ENCODE measurements around the gene LRRC75B. TPM values are rescaled to one million over a fixed set of nuclear protein-coding genes. Genes with fewer than 3 reads are reported as not detected.
A peak's percentile ranks its signal among the peaks of the same experiment; 100 is the strongest.
"Not testable (repeated sequence)": the region's sequence is repeated elsewhere in the genome, so short reads cannot be mapped to it uniquely, and the experiment has no call there.

The LRRC75B gene, protein sequence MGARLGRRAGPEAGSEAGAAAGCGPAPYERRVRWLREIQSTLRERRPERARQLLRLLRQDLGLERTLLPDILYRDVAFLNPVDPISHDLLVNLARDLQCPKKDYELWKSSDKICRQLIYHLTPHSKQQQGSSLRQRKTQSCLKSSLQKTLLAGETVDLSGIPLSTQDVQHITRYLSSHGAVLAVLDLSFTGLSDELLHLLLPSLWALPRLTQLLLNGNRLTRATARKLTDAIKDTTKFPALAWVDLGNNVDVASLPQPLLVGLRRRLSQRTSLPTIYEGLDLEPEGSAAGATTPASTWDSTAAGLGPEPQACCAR
- 1 to 10 TPM; 1.1 to 2.3 TPM for total RNA-seq

DNA sequence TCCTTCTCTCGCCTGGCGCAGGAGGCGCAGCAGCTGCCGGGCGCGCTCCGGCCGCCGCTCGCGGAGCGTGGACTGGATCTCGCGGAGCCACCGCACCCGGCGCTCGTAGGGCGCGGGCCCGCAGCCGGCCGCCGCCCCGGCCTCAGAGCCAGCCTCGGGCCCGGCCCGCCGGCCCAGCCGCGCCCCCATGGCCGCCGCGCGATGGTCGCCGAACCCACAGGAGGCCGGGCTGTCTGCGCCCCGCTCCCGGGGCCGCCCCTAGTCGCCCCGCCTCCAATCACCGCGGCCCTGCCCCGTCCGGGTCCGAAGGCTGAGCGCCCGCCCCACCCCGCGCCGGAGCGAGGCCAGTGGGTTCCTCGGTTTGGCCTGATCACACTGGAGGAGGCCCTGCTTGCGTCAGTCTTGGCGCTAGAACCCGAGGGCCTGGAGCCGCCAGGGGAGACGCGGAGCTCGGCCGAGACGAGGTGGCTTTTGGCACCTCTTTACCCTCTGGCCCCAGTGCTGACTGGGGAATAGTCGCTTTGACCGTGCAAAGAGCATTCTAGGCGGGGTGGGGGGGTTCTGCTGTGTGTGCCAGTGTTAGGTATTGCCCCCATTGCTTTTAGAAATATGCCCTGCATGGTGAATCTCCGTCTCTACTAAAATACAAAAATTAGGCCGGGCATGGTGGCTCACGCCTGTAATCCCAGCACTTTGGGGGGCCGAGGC, at the start of gene LRRC75B:
TSS of gene LRRC75B (minus strand) at position 223 of the 708 bp plus-strand sequence. CDS start at position 189, 34 bp downstream.
- peak; percentile 88 for ATAC-seq (replicated peaks)
- no peaks in the 10 kb centered on the region for H3K4me1 Mint-ChIP-seq
- H3K27me3 Mint-ChIP-seq = no peaks in the 10 kb centered on the region
- no peaks in the 10 kb centered on the region for H3K36me3 Mint-ChIP-seq (ENCODE audit: low read depth)
- peak within 1 kb of the TSS; percentile 74 for H3K4me3 Mint-ChIP-seq
- no peaks in the 10 kb centered on the region for H3K9me3 Mint-ChIP-seq
- no peak within 1 kb of the TSS for H3K27ac Mint-ChIP-seq

DNA sequence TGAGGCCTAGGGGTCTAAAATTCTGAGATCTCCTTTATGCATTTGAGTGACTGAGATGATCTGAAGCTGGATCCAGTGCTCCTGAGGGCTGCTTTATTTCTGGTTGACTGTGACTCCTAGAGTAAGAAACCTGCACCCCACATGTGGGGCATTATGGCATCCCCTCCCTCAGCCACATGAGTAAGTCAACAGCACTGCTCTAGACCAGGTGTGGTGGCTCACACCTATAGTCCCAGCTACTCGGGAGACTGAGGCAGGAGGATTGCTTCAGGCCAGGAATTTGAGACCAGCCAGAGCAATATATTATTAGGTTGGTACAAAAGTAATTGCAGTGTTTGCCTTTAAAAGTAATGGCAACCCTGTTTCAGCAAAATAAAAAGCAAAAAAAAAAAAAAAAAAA, 49.4 kb upstream of the LRRC75B start:
- not testable (repeated sequence) for H3K4me3 Mint-ChIP-seq; H3K4me1 Mint-ChIP-seq; H3K36me3 Mint-ChIP-seq (ENCODE audit: low read depth); H3K27ac Mint-ChIP-seq; ATAC-seq (replicated peaks); H3K9me3 Mint-ChIP-seq; H3K27me3 Mint-ChIP-seq

DNA sequence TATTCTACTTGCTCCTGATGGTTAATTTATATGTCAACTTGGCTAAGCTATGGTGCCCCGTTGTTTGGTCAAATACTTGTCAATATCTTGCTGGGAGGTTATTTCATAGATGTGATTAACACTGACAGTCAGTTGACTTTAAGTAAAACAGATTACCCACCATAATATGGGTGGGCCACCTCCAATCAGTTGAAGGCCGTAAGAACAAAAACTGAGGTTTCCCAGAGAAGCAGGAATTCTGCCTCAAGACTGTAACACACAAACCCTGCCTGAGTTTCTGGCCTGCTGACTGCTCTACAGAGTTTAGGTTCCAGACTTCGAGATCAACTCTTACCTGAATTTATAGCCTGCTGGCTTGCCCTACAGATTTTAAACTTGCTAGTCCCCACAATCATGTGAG, 43.6 kb upstream of the LRRC75B start:
- H3K36me3 Mint-ChIP-seq (ENCODE audit: low read depth); H3K9me3 Mint-ChIP-seq; H3K27me3 Mint-ChIP-seq; ATAC-seq (replicated peaks); H3K4me1 Mint-ChIP-seq; H3K27ac Mint-ChIP-seq: not testable (repeated sequence)
- peak overlapping the region; percentile 13 for H3K4me3 Mint-ChIP-seq

DNA sequence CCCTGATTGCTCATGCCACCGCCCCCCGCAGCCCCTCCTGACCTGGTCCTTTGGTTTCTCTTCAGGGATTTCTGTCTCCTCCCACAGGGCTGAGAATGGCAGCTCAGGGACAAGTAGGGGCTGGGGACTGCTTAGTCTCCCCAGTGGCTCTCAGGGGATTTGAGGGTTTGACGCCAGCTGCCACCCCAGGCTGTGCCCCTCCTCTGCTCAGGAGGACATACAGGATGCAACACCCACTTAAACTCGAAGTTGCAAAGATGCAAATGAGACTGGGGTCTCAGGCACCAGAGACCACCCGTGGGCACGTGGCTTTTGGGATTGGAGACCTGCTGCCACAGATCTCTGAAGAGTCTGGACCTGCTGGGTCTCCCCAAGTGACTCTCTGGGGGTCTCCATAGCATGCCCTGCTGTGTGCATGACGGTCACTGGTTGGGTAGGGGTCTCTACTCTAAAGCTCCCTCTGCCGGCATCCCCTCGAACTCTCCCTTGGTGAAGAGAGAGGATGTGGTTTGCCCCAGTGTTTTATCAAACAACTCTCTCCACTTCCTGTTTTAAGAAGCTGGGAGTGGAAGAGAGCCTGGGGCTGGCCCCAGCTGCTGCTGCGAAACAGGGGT, 42.0 kb upstream of the LRRC75B start:
- not testable (repeated sequence) for ATAC-seq (replicated peaks); H3K27me3 Mint-ChIP-seq; H3K4me1 Mint-ChIP-seq; H3K36me3 Mint-ChIP-seq (ENCODE audit: low read depth); H3K9me3 Mint-ChIP-seq
- H3K4me3 Mint-ChIP-seq = peak overlapping the region; percentile 48
- peak overlapping the region; percentile 78 for H3K27ac Mint-ChIP-seq

DNA sequence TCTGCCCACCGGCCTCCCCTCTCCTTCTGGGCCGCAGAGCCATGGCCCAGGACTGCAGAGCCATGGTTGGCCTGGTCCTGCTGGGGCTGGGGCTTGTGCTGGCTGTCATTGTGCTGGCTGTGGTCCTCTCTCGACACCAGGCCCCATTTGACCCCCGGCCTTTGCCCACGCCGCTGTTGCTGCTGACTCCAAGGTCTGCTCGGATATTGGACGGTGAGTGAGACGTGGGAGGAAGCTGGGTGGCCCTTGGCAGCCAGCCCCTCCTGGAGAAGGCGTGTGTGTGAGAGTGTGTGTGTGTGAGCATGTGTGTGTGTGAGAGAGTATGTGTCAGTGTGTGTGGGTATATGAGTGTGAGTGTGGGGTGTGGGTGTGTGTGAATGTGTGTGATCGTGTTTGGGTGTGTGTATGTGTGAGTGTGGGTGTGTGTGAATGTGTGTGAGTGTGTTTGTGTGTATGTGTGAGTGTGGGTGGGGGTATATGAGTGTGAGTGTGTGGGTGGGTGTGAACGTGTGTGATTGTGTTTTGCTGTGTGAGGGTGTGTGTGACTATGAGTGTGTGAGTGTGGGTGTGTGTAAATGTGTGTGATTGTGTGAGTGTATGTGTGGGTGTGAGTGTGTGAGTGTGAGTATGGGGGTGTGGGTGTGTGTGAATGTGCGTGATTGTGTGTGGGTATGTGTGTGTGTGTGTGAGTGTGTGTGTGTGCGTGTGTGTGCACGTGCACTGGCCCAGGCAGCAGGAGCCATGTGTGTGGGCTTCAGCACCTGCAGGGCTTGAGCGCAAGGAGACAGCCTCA, 40.6 kb upstream of the LRRC75B start:
- not testable (repeated sequence) for H3K9me3 Mint-ChIP-seq; ATAC-seq (replicated peaks); H3K4me3 Mint-ChIP-seq; H3K4me1 Mint-ChIP-seq; H3K36me3 Mint-ChIP-seq (ENCODE audit: low read depth); H3K27me3 Mint-ChIP-seq
- peak overlapping the region; percentile 4 for H3K27ac Mint-ChIP-seq

DNA sequence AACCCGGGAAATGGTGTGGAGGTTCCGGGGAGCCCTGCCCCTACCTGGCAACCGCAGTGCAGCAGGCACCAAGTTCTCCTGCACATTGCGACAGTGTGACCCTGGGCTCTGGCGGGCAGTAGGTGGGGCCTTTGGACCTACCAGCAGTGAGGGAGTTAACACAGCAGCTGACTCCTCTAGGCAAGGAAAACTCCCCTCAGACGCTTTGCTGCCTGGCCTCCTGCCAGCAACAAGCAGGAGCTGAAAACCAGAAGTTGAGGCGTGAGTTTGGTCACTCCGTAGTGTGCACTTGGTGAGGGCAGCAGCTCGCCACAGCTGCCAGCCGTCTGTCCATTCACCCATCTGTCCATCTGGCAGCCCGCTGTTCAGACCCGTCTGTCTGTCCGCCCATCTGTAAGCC, 39.8 kb upstream of the LRRC75B start:
- H3K27ac Mint-ChIP-seq; H3K27me3 Mint-ChIP-seq; H3K4me3 Mint-ChIP-seq; H3K4me1 Mint-ChIP-seq; H3K9me3 Mint-ChIP-seq; ATAC-seq (replicated peaks); H3K36me3 Mint-ChIP-seq (ENCODE audit: low read depth): not testable (repeated sequence)

DNA sequence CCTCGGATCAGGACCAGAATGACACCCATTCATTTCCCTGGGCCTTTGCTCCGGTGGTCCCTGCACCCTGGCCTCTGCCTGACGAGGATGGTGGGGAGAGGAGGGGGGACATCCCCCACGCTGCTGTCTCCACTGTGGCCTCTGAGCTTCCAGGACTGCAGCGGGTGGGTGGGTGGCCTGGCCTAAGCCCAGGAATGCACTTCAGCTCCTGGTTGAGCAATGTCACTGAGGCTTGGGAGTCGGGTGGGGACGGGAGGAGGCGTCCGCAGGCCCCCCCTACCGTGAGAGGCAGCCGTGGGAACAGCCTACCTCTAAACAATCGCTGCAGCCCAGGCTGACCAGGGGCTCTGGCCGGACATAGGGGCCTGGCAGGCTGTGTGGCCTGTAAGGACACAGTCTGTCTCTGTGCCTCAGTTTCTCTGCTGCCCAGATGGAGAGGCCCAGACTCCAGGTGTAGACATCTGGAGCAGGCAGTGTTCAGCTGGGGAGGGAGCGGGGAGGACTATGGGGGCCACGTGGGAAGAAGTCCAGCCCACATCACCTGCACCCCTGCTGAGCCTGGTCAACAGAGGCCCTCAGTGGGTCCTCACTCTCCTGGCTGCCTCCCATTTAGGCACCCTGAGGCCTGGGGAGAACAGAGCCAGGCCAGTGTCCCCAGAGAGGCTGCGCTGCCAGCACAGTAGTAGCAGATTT, 38.7 kb upstream of the LRRC75B start:
- H3K4me1 Mint-ChIP-seq; H3K9me3 Mint-ChIP-seq; H3K4me3 Mint-ChIP-seq; H3K27ac Mint-ChIP-seq; H3K27me3 Mint-ChIP-seq; ATAC-seq (replicated peaks); H3K36me3 Mint-ChIP-seq (ENCODE audit: low read depth): not testable (repeated sequence)

DNA sequence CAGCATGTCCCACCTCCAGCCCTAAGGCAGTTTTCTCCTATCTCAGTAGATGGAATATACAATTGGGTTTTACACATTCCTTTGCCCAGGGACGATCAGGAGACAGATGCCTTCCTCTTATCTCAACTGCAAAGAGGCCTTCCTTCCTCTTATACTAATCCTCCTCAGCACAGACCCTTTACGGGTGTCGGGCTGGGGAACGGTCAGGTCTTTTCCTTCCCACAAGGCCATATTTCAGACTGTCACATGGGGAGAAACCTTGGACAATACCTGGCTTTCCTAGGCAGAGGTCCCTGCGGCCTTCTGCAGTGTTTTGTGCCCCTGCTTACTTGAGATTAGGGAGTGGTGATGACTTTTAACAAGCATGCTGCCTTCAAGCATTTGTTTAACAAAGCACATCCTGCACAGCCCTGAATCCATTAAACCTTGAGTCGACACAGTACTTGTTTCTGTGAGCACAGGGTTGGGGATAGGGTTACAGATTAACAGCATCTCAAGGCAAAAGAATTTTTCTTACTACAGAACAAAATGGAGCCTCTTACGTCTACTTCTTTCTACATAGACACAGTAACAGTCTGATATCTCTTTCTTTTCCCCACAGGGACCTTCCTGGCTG, 38.0 kb upstream of the LRRC75B start:
- not testable (repeated sequence) for H3K27me3 Mint-ChIP-seq; H3K27ac Mint-ChIP-seq; ATAC-seq (replicated peaks); H3K4me1 Mint-ChIP-seq; H3K9me3 Mint-ChIP-seq; H3K36me3 Mint-ChIP-seq (ENCODE audit: low read depth); H3K4me3 Mint-ChIP-seq

DNA sequence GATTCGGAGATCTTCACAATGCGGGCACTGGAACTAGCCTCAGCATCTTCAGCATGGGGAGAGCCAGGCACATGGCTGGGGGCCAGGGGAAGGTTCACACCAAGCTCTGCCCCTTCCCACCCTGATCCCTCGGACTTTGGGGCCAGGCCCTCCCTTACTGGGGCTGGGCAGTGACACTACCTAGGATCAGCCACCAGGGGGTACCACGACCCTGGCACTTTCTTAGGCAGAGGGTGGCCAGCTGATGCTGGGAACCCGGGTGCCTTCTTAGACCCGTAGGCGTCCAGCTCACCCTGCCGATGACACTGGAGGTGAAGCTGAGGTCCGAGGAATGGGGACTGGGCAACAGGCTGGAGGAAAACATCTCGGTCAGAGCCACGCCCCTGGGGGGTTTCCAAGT, 36.2 kb upstream of the LRRC75B start:
- ATAC-seq (replicated peaks); H3K4me1 Mint-ChIP-seq; H3K27me3 Mint-ChIP-seq: not testable (repeated sequence)

DNA sequence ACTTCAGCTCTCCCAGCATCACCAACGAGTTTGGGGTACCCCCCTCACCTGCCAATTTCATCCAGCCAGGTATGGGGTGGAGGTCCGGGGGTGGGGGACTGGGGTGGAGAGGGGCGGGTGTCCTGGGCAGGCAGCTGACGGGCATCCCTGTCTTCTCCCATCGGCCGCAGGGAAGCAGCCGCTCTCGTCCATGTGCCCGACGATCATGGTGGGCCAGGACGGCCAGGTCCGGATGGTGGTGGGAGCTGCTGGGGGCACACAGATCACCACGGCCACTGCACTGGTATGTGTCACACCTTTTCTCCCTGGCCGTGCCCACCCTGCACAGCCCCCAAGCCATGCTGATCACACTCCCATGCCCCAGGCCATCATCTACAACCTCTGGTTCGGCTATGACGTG, 35.0 kb upstream of the LRRC75B start:
- not testable (repeated sequence) for ATAC-seq (replicated peaks); H3K4me3 Mint-ChIP-seq; H3K27ac Mint-ChIP-seq; H3K27me3 Mint-ChIP-seq; H3K4me1 Mint-ChIP-seq; H3K9me3 Mint-ChIP-seq
- peaks cover 17% of the 10 kb centered on the region for H3K36me3 Mint-ChIP-seq (ENCODE audit: low read depth)

More for the DNA sequence above, 36.2 kb upstream of the LRRC75B start:
- not testable (repeated sequence) for H3K27ac Mint-ChIP-seq, H3K4me3 Mint-ChIP-seq, H3K9me3 Mint-ChIP-seq
- H3K36me3 Mint-ChIP-seq (ENCODE audit: low read depth) = peaks cover 17% of the 10 kb centered on the region

DNA sequence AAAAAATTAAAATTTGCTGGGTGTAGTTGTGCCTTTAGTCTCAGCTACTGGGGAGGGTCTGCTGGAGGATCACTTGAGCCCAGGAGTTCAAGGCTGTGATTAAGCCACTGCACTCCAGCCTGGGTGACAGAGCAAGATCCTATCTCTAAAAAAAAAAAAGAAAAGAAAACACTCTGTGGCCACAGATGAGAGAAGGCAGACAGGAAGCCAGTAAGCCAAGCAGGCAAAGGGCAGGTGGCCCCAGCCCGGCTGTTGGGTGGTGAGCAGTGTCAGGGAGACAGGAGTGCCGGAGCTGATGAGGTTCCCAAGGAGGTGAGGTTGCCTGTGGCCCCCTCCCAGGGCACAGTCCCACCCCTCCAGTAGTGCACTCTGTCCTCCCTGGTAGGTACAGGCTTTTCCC, 29.7 kb upstream of the LRRC75B start:
- not testable (repeated sequence) for H3K27ac Mint-ChIP-seq; H3K27me3 Mint-ChIP-seq; H3K4me3 Mint-ChIP-seq; H3K9me3 Mint-ChIP-seq; H3K4me1 Mint-ChIP-seq; ATAC-seq (replicated peaks)
- peaks cover 23% of the 10 kb centered on the region for H3K36me3 Mint-ChIP-seq (ENCODE audit: low read depth)

DNA sequence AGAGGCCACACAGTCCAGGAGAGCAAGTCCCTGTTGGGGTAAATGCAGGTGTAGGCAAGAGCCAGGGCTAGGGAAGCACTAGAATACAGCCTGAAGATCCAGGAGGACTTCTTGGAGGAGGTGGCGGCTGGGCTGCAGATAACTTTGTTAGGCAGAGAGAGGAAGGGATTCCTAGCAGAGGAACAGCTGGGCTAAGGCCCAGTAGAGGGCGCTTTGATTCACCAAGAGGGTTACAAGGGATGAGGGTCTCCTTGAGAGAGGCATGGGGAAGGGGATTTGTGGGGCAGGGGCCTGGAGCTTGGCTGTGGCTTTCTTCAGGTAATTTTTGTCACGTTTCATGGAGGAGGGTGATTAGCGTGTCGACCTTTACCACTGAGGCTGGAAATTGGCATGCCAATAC, 28.4 kb upstream of the LRRC75B start:
- H3K9me3 Mint-ChIP-seq; H3K4me3 Mint-ChIP-seq; H3K4me1 Mint-ChIP-seq; H3K27ac Mint-ChIP-seq; ATAC-seq (replicated peaks); H3K27me3 Mint-ChIP-seq: not testable (repeated sequence)
- peaks cover 29% of the 10 kb centered on the region for H3K36me3 Mint-ChIP-seq (ENCODE audit: low read depth)

DNA sequence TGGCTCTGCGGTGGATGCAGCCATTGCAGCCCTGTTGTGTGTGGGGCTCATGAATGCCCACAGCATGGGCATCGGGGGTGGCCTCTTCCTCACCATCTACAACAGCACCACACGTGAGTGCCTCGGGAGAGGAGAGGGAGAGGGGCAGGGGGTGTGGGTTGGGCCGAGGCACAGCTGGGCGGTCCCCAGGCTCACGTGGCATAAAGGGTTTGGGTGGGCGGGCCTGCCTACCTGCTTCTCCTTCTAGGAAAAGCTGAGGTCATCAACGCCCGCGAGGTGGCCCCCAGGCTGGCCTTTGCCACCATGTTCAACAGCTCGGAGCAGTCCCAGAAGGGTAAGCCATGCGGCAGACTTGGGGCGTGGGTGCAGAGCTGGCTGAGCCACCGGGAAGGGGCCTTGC, 21.9 kb upstream of the LRRC75B start:
- not testable (repeated sequence) for ATAC-seq (replicated peaks); H3K9me3 Mint-ChIP-seq; H3K4me1 Mint-ChIP-seq; H3K27me3 Mint-ChIP-seq; H3K4me3 Mint-ChIP-seq; H3K27ac Mint-ChIP-seq
- peaks cover 21% of the 10 kb centered on the region for H3K36me3 Mint-ChIP-seq (ENCODE audit: low read depth)

DNA sequence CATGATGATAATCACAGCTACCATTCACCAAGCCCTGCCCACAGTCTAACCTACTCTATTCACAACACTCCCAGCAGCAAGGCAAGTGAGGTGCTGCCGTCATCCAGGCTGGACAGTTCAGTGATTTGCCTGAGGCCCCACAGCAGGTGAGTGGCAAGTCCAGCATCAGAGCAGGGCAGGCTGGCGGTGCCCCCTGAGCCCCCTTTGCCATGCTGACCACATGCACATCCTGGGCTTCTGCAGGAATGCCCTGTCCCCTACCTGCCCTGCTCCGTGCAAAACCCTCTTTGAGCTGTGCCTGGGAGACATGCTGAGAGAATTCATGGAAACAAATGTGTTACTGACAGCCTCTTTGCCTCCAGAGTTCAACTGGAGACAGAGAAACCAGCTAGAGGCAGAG, 17.0 kb upstream of the LRRC75B start:
- ATAC-seq (replicated peaks) = not testable (repeated sequence)

More for the DNA sequence above, 17.0 kb upstream of the LRRC75B start:
- not testable (repeated sequence) for H3K4me1 Mint-ChIP-seq, H3K27ac Mint-ChIP-seq, H3K9me3 Mint-ChIP-seq, H3K27me3 Mint-ChIP-seq, H3K4me3 Mint-ChIP-seq
- peaks cover 18% of the 10 kb centered on the region for H3K36me3 Mint-ChIP-seq (ENCODE audit: low read depth)
